NCI-H2196 (cell line): Measurements from ENCODE around the gene ST8SIA5.

ENCODE experiments used
- DNase-seq: peaks from one replicate; lab custom pipeline; 2025; ENCODE audit not compliant: unreplicated experiment; lab: John Stamatoyannopoulos, UW

The ST8SIA5 gene

GRCh38 chr18:46676182-46676835 lies 80.5 kb downstream of the ST8SIA5 start:
- no peak for DNase-seq

GRCh38 chr18:46675112-46675511 lies 81.7 kb downstream of the ST8SIA5 start:
- DNase-seq = no peak

GRCh38 chr18:46672062-46672970 lies 84.5 kb downstream of the ST8SIA5 start:
- no peak for DNase-seq

GRCh38 chr18:46668694-46669093 lies 88.2 kb downstream of the ST8SIA5 start:
- no peak for DNase-seq

- DNase-seq = no peak
Measured at GRCh38 chr18:46668135-46668534, 88.7 kb downstream of the ST8SIA5 start.

GRCh38 chr18:46663539-46663938 lies 93.3 kb downstream of the ST8SIA5 start:
- no peak for DNase-seq

GRCh38 chr18:46660957-46661749 lies 95.7 kb downstream of the ST8SIA5 start:
- no peak for DNase-seq

GRCh38 chr18:46659484-46659883 lies 97.4 kb downstream of the ST8SIA5 start:
- DNase-seq = no peak

GRCh38 chr18:46657115-46657955 lies 99.5 kb downstream of the ST8SIA5 start, which contains the start of gene LOXHD1:
TSS of gene LOXHD1 (minus strand) at chr18:46657220. CDS start at chr18:46657033, 187 bp downstream.
- DNase-seq = no peak

- no peak for DNase-seq
Measured at GRCh38 chr18:46656326-46657114, 100.3 kb downstream of the ST8SIA5 start.

- DNase-seq = no peak
Measured at GRCh38 chr18:46652372-46652771, 104.5 kb downstream of the ST8SIA5 start.

- no peak for DNase-seq
Measured at GRCh38 chr18:46650681-46651080, 106.2 kb downstream of the ST8SIA5 start.

GRCh38 chr18:46649071-46649862 lies 107.6 kb downstream of the ST8SIA5 start:
- DNase-seq = no peak

GRCh38 chr18:46646468-46646867 lies 110.4 kb downstream of the ST8SIA5 start:
- no peak for DNase-seq

GRCh38 chr18:46642561-46642960 lies 114.3 kb downstream of the ST8SIA5 start:
- no peak for DNase-seq

GRCh38 chr18:46641917-46642316 lies 114.9 kb downstream of the ST8SIA5 start:
- DNase-seq = no peak

GRCh38 chr18:46639386-46639785 lies 117.5 kb downstream of the ST8SIA5 start:
- no peak for DNase-seq

GRCh38 chr18:46636040-46636630 lies 120.7 kb downstream of the ST8SIA5 start:
- no peak for DNase-seq
